SHP77 (cell line): ENCODE data around the gene LZTR1.
"Not testable (repeated sequence)": the region's sequence is repeated elsewhere in the genome, so short reads cannot be mapped to it uniquely, and the experiment has no call there.

Experiments
- DNase-seq, 2 experiments: peaks; one replicate each; lab custom pipeline; 2025; lab: John Stamatoyannopoulos, UW

Gene LZTR1

GRCh38 chr22:21033895-21034294, 51.8 kb downstream of the LZTR1 start:
- no peak for DNase-seq

GRCh38 chr22:21034989-21035388, 52.9 kb downstream of the LZTR1 start:
- no peak for DNase-seq

- no peak for DNase-seq
Observed at GRCh38 chr22:21038405-21038804, 56.3 kb downstream of the LZTR1 start.

- not testable (repeated sequence) for DNase-seq
Observed at GRCh38 chr22:21039158-21039557, 57.1 kb downstream of the LZTR1 start.

GRCh38 chr22:21041937-21042336, 59.8 kb downstream of the LZTR1 start:
- DNase-seq = no peak

- DNase-seq = peak in 1 of 2 experiments; percentile 14
Observed at GRCh38 chr22:21042978-21043859, 61.1 kb downstream of the LZTR1 start.

- DNase-seq = no peak
Observed at GRCh38 chr22:21043860-21044535, 61.9 kb downstream of the LZTR1 start.

- DNase-seq = peak in 1 of 2 experiments; percentile 20
Observed at GRCh38 chr22:21044931-21045584, 63.0 kb downstream of the LZTR1 start.

GRCh38 chr22:21045585-21046294, 63.6 kb downstream of the LZTR1 start, which contains the start of gene LRRC74B:
TSS of gene LRRC74B (plus strand) at chr22:21045946. CDS start at chr22:21045987, 41 bp downstream.
- DNase-seq = peak; percentile 92 to 94

GRCh38 chr22:21047035-21047661, 65.1 kb downstream of the LZTR1 start:
- DNase-seq = no peak

- DNase-seq = peak; percentile 54 to 75
Observed at GRCh38 chr22:21047730-21048129, 65.6 kb downstream of the LZTR1 start.

GRCh38 chr22:21048448-21048847, 66.4 kb downstream of the LZTR1 start:
- not testable (repeated sequence) for DNase-seq
